Measurements from ENCODE around the gene ARID1B. TPM values are rescaled to one million over a fixed set of nuclear protein-coding genes. Genes with fewer than 3 reads are reported as not detected.

Gene ARID1B
- total and polyA plus RNA-seq, 11 donors: 15.3 to 76.1 (median 40.7) TPM

GRCh38 chr6:156946370-156946936 is 169.3 kb downstream of the ARID1B start:
- H3K27me3 ChIP-seq: no peaks in the 10 kb centered on the region
- DNase-seq (no peak), ATAC-seq (no peak)
- intact Hi-C loops (cut with DNase I): loop anchor here in 4 of 10 donors (10.0 kb wide), 2 partner anchors 162 to 382 kb away; no protein-coding TSS in a partner anchor
- no peak overlapping the region for H3K27ac ChIP-seq
- TF ChIP-seq, protein P1, sequence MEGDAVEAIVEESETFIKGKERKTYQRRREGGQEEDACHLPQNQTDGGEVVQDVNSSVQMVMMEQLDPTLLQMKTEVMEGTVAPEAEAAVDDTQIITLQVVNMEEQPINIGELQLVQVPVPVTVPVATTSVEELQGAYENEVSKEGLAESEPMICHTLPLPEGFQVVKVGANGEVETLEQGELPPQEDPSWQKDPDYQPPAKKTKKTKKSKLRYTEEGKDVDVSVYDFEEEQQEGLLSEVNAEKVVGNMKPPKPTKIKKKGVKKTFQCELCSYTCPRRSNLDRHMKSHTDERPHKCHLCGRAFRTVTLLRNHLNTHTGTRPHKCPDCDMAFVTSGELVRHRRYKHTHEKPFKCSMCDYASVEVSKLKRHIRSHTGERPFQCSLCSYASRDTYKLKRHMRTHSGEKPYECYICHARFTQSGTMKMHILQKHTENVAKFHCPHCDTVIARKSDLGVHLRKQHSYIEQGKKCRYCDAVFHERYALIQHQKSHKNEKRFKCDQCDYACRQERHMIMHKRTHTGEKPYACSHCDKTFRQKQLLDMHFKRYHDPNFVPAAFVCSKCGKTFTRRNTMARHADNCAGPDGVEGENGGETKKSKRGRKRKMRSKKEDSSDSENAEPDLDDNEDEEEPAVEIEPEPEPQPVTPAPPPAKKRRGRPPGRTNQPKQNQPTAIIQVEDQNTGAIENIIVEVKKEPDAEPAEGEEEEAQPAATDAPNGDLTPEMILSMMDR (IDR thresholded peaks at IDR 0.05): no peak
- no peak for TF ChIP-seq POLR2A (IDR thresholded peaks at IDR 0.05)
- peaks cover 0 to 65% (median 37%) of the 10 kb centered on the region in 12 donors for H3K4me1 ChIP-seq
- H3K9me3 ChIP-seq: no peaks in the 10 kb centered on the region
- H3K4me3 ChIP-seq: no peak overlapping the region
- no peaks in the 10 kb centered on the region for H3K36me3 ChIP-seq
- WGBS, 4 donors: 70 to 75% (median 74%) methylated on average over 7 of the region's 7 CpGs

DNA sequence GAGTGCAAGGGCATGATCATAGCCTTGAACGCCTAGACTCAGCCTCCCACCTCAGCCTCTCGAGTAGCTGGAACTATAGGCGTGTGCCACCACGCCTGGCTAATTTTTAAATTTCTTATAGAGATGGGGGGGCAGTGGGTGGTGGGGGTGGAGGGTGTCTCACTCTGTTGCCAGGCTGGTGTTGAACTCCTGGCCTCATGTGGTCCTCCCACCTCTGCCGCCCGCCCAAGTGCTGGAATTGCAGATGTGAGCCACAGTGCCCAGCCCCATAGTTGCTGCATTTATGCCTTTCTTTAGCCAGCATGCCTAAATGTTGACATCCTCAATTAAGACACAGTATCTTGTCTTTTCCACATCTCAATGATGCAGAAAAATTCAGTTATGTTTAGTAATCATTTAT is 171.1 kb downstream of the ARID1B start:
- intact Hi-C loops (cut with DNase I): loop anchor here in 4 of 10 donors (10.0 kb wide), 2 partner anchors 163 to 383 kb away; no protein-coding TSS in a partner anchor
- TF ChIP-seq, protein P1 (IDR thresholded peaks at IDR 0.05): no peak
- TF ChIP-seq POLR2A (IDR thresholded peaks at IDR 0.05): no peak
- no peaks in the 10 kb centered on the region for H3K27me3 ChIP-seq
- no peak overlapping the region for H3K4me3 ChIP-seq
- DNase-seq (no peak), ATAC-seq (no peak)
- H3K27ac ChIP-seq: no peak overlapping the region
- WGBS, 4 donors: 92 to 97% (median 96%) methylated on average over 6 of the region's 6 CpGs
- H3K4me1 ChIP-seq: peaks cover 0 to 62% (median 40%) of the 10 kb centered on the region in 12 donors
- no peaks in the 10 kb centered on the region for H3K9me3 ChIP-seq
- H3K36me3 ChIP-seq: no peaks in the 10 kb centered on the region

DNA sequence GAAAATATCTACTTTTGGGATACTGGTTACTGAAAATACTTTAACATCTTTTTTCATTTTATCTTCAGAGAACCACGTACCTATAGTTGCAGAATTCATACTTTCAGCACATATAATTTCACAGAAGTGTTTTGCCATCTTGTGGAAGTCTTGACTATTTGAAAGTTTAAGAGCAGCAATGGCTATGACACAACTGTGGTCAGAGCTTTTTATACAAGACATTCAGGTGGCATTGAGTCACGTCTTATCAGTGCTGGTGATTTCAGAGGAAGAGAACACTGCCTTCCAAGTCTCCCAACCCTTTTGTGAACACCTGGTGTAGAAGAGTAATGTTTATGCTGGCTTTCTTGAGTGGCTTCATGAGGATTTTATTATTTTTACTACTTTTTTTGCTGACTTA is 171.6 kb downstream of the ARID1B start:
- WGBS, 4 donors: 55 to 68% (median 61%) methylated on average over 2 of the region's 2 CpGs
- TF ChIP-seq, protein P1 (IDR thresholded peaks at IDR 0.05): no peak
- TF ChIP-seq POLR2A (IDR thresholded peaks at IDR 0.05): no peak
- Histone ChIP-seq H3K27me3 (no peaks in the 10 kb centered on the region), H3K4me3 (no peak overlapping the region), H3K36me3 (no peaks in the 10 kb centered on the region), H3K9me3 (no peaks in the 10 kb centered on the region), H3K27ac (peak overlapping the region in 2 of 12 donors; percentile 23 to 38), H3K4me1 (peaks cover 1 to 66% (median 46%) of the 10 kb centered on the region in 12 donors)
- DNase-seq (no peak), ATAC-seq (peak in 1 of 4 donors; percentile 30)
- intact Hi-C loops (cut with DNase I): loop anchor here in 4 of 10 donors (10.0 kb wide), 2 partner anchors 164 to 384 kb away; no protein-coding TSS in a partner anchor

DNA sequence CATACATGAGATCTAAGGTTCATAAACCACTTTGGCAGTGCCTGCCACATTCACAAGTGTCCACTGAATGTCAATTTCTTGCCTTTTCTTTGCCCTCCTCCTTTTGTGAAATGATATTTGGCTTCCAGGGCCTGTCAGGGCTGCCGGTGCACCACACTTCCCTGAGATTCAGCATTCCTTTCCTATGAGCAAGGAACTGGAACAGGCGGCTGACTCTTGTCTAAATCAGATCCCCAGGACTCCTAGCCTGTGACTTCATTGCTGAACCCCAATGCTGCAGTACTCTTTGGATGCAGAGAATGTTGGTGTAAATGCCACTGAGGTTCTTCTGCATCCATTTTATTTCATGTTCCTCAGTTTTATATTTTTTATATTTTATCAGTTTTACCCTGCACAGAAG is 172.2 kb downstream of the ARID1B start:
- Histone ChIP-seq H3K4me1 (peaks cover 2 to 72% (median 51%) of the 10 kb centered on the region in 12 donors), H3K9me3 (no peaks in the 10 kb centered on the region), H3K27me3 (no peaks in the 10 kb centered on the region), H3K27ac (peak overlapping the region in 3 of 12 donors; percentile 2 to 38 (median 23)), H3K36me3 (no peaks in the 10 kb centered on the region), H3K4me3 (no peak overlapping the region)
- peak in 1 of 5 donors; percentile 60 for DNase-seq
- peak in 3 of 4 donors; percentile 52 to 70 (median 70) for ATAC-seq
- TF ChIP-seq, protein P1 (IDR thresholded peaks at IDR 0.05): no peak
- WGBS, 4 donors: 18 to 40% (median 29%) methylated on average over 2 of the region's 2 CpGs
- intact Hi-C loops (cut with DNase I): loop anchor here in 4 of 10 donors (10.0 kb wide), 2 partner anchors 165 to 385 kb away; no protein-coding TSS in a partner anchor
